OCI-LY1 (cell line): ENCODE measurements around the gene ZBP1.

ENCODE experiments used
- CTCF ChIP-seq: fragments of 200-600 bp; sonication (generic), shearing (Covaris generic); IDR thresholded peaks from 2 replicates; pipeline ENCODE4 v1.5.1; 2017; ENCODE audit warnings: mild to moderate bottlenecking, antibody characterized with exemption, low read length, moderate library complexity, mixed read lengths
- EZH2 ChIP-seq: fragments of 200-600 bp; sonication (generic), shearing (Covaris generic); IDR thresholded peaks from 2 replicates; pipeline ENCODE4 v1.8.0; 2017; ENCODE audit warnings: borderline replicate concordance, mixed run types, mild to moderate bottlenecking, antibody characterized with exemption, low read length, moderate library complexity, mixed read lengths

GRCh38 chr20:57663241-57663640, 43.0 kb upstream of the ZBP1 start:
- TF ChIP-seq CTCF = no peak
- TF ChIP-seq EZH2 = no peak
